ENCODE data around the gene SYT1.

DNA sequence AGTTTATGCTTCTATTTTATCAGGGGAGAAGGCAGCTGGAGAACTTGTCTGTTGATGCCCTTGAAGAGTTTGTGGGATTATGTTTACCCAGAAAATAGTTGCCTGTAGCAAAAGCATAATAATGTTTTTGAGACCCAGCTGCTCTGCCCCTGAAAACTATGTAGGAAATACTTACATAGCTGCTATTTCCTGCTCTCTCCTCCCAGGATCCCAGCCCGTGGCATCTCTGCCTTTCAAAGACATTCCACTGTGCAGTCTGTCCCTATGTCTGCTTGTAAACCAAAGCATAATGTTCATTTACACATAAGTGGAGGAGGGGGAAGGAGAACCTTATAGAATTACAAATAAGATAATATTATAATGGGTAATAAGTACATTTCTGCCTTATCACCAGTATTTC is 198.7 kb downstream of the SYT1 start:
- TF ChIP-seq POLR2A (IDR thresholded peaks at IDR 0.05; ENCODE audit: low read depth, low read length) (no peak), POLR2AphosphoS5 (IDR thresholded peaks at IDR 0.05; ENCODE audit: low read depth, low read length) (no peak), TAF1 (IDR thresholded peaks at IDR 0.05; ENCODE audit: borderline replicate concordance, low read depth, low read length) (no peak)

Data from GM12892 (cell line).